IPS DF 6.9 (cell line): ENCODE measurements around the gene ZACN.

ENCODE experiments used
- DNase-seq: peaks from one replicate; pipeline ENCODE4 v3.0.0-alpha.2; 2013; ENCODE audit warnings: low read depth, low spot score
- H3K27ac ChIP-seq: one replicate; pipeline ENCODE4 v1.5.1; 2013; ENCODE audit warnings: low read length, control low read depth
- H3K27me3 ChIP-seq: 2 replicates; pipeline ENCODE4 v1.6.1; 2013; ENCODE audit warnings: mild to moderate bottlenecking, low read length; ENCODE audit not compliant: control insufficient read depth, insufficient read depth
- H3K36me3 ChIP-seq: 2 replicates; pipeline ENCODE4 v1.6.1; 2013; ENCODE audit warnings: low read length; ENCODE audit not compliant: control insufficient read depth, insufficient read depth
- H3K4me1 ChIP-seq: 2 replicates; pipeline ENCODE4 v1.6.1; 2013; ENCODE audit warnings: low read length; ENCODE audit not compliant: control insufficient read depth, insufficient read depth
- H3K4me3 ChIP-seq: 2 replicates; pipeline ENCODE4 v1.5.1; 2013; ENCODE audit warnings: mild to moderate bottlenecking, low read length
- H3K9me3 ChIP-seq: 2 replicates; pipeline ENCODE4 v1.6.1; 2013; ENCODE audit warnings: low read length, inconsistent platforms; ENCODE audit not compliant: control insufficient read depth, insufficient read depth
- WGBS: extraction: QIAGEN DNeasy Blood & Tissue Kit; methylation state at CpG from one replicate; pipeline ENCODE4 v1.1.7; 2013; ENCODE audit warnings: mixed read lengths, missing lambda C conversion rate; ENCODE audit not compliant: insufficient read length, insufficient coverage; 5-methylcytosine and 5-hydroxymethylcytosine counted together

The ZACN gene

GRCh38 chr17:76078860-76079534 is at the start of gene ZACN:
Gene ZACN, plus strand, starts transcription at chr17:76079182. Its CDS starts 83 bp downstream, at chr17:76079265.
- H3K4me3 ChIP-seq: no peak within 1 kb of the TSS
- no peak for DNase-seq
- H3K9me3 ChIP-seq: no peaks in the 10 kb centered on the region
- no peak within 1 kb of the TSS for H3K27ac ChIP-seq
- H3K27me3 ChIP-seq: peaks cover 49% of the 10 kb centered on the region
- WGBS: no CpG with 5 or more reads among the region's 17 CpGs
- H3K36me3 ChIP-seq: no peaks in the 10 kb centered on the region; the same call in 1 of the 2 replicates
- peaks cover 23% of the 10 kb centered on the region for H3K4me1 ChIP-seq

- DNase-seq: no peak
- Histone ChIP-seq H3K27me3 (no peaks in the 10 kb centered on the region), H3K27ac (no peak overlapping the region), H3K4me1 (0 out of 2 replicates have a peak, but pooled peaks cover 1% of the 10 kb centered on the region), H3K4me3 (no peak overlapping the region), H3K9me3 (no peaks in the 10 kb centered on the region), H3K36me3 (no peaks in the 10 kb centered on the region)
- no CpG with 5 or more reads among the region's 20 CpGs for whole genome bisulfite sequencing
These were observed 46.8 kb upstream of the ZACN start for GRCh38 chr17:76032073-76032779.

- DNase-seq: no peak
- H3K36me3 ChIP-seq: no peaks in the 10 kb centered on the region
- H3K27ac ChIP-seq: no peak overlapping the region
- H3K27me3 ChIP-seq: no peaks in the 10 kb centered on the region
- WGBS: no CpG with 5 or more reads among the region's 5 CpGs
- H3K4me1 ChIP-seq: 0 out of 2 replicates have a peak, but pooled peaks cover 1% of the 10 kb centered on the region
- H3K9me3 ChIP-seq: no peaks in the 10 kb centered on the region
- no peak overlapping the region for H3K4me3 ChIP-seq
These were observed 46.2 kb upstream of the ZACN start for GRCh38 chr17:76032780-76033108.

GRCh38 chr17:76033139-76033538 is 45.8 kb upstream of the ZACN start:
- Histone ChIP-seq H3K9me3 (no peaks in the 10 kb centered on the region), H3K4me1 (0 out of 2 replicates have a peak, but pooled peaks cover 1% of the 10 kb centered on the region), H3K27me3 (no peaks in the 10 kb centered on the region), H3K27ac (no peak overlapping the region), H3K4me3 (no peak overlapping the region), H3K36me3 (no peaks in the 10 kb centered on the region)
- no CpG with 5 or more reads among the region's 6 CpGs for WGBS
- no peak for DNase-seq

- Histone ChIP-seq H3K27ac (no peak overlapping the region), H3K4me1 (no peaks in the 10 kb centered on the region), H3K4me3 (no peak overlapping the region), H3K9me3 (no peaks in the 10 kb centered on the region), H3K36me3 (peaks cover 9% of the 10 kb centered on the region; the same call in 1 of the 2 replicates), H3K27me3 (no peaks in the 10 kb centered on the region)
- WGBS: no CpG with 5 or more reads among the region's 13 CpGs
- no peak for DNase-seq
These were observed 44.3 kb upstream of the ZACN start for GRCh38 chr17:76034428-76035350.

- H3K9me3 ChIP-seq: no peaks in the 10 kb centered on the region
- H3K27ac ChIP-seq: no peak overlapping the region
- DNase-seq: no peak
- peaks cover 19% of the 10 kb centered on the region; the same call in 1 of the 2 replicates for H3K36me3 ChIP-seq
- no CpG with 5 or more reads among the region's 22 CpGs for WGBS
- H3K27me3 ChIP-seq: no peaks in the 10 kb centered on the region
- H3K4me3 ChIP-seq: no peak overlapping the region
- no peaks in the 10 kb centered on the region for H3K4me1 ChIP-seq
These were observed 42.3 kb upstream of the ZACN start for GRCh38 chr17:76036497-76037261.

GRCh38 chr17:76038050-76038449 is 40.9 kb upstream of the ZACN start:
- Histone ChIP-seq H3K4me3 (no peak overlapping the region), H3K9me3 (no peaks in the 10 kb centered on the region), H3K36me3 (peaks cover 20% of the 10 kb centered on the region; the same call in 1 of the 2 replicates), H3K4me1 (no peaks in the 10 kb centered on the region), H3K27ac (no peak overlapping the region), H3K27me3 (no peaks in the 10 kb centered on the region)
- WGBS: no CpG with 5 or more reads among the region's 3 CpGs
- DNase-seq: no peak

- no peaks in the 10 kb centered on the region for H3K4me1 ChIP-seq
- H3K27ac ChIP-seq: no peak overlapping the region
- H3K4me3 ChIP-seq: no peak overlapping the region
- no peaks in the 10 kb centered on the region for H3K9me3 ChIP-seq
- H3K36me3 ChIP-seq: peaks cover 31% of the 10 kb centered on the region; the same call in 1 of the 2 replicates
- no peaks in the 10 kb centered on the region for H3K27me3 ChIP-seq
- no peak for DNase-seq
- WGBS: no CpG with 5 or more reads among the region's 6 CpGs
These were observed 39.9 kb upstream of the ZACN start for GRCh38 chr17:76039121-76039520.

GRCh38 chr17:76040376-76040775 is 38.6 kb upstream of the ZACN start:
- DNase-seq: no peak
- Histone ChIP-seq H3K4me3 (no peak overlapping the region), H3K9me3 (no peaks in the 10 kb centered on the region), H3K27ac (no peak overlapping the region), H3K36me3 (peaks cover 37% of the 10 kb centered on the region; the same call in 1 of the 2 replicates), H3K27me3 (no peaks in the 10 kb centered on the region), H3K4me1 (no peaks in the 10 kb centered on the region)
- WGBS: no CpG with 5 or more reads among the region's 6 CpGs
